NK-92 (cell line): ENCODE data around the gene RAMP3.
"Not testable (repeated sequence)": the region's sequence is repeated elsewhere in the genome, so short reads cannot be mapped to it uniquely, and the experiment has no call there.

Source experiments
- DNase-seq: peaks from one replicate; lab custom pipeline; 2025; ENCODE audit not compliant: unreplicated experiment; lab: John Stamatoyannopoulos, UW

Gene RAMP3

GRCh38 chr7:45131891-45132290 lies 25.7 kb upstream of the RAMP3 start:
- DNase-seq = no peak

DNA sequence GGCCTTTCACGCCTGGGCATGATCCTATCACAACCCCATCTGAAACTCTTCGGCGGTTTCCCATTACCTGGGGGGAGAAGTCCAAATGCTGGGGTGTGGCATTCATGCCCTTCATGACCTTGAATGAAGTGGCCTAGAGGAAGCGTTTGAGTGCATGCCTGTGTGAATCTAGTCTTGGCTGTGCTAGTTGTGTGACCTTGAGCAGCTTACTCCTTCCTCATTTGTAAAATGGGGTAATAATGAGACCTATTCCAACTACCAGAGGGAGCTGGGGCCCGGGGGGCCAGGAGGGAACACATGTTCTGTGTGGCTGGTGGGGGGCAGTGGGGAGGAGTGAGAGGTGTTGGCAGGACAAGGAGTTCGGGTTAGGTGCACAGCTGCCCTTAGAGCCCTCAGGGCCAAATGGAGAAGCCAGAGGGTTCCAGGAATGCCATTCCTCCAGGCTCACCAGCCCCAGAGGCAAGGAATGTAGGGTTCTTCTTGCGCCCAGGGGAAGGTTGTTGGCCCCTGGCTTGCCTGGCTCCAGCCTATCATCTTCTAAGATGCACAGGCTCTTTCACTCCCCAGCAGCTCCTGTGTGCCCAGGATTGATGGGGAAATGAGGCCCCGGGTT lies 24.8 kb upstream of the RAMP3 start:
- no peak for DNase-seq

GRCh38 chr7:45133352-45133751 lies 24.2 kb upstream of the RAMP3 start:
- no peak for DNase-seq

DNA sequence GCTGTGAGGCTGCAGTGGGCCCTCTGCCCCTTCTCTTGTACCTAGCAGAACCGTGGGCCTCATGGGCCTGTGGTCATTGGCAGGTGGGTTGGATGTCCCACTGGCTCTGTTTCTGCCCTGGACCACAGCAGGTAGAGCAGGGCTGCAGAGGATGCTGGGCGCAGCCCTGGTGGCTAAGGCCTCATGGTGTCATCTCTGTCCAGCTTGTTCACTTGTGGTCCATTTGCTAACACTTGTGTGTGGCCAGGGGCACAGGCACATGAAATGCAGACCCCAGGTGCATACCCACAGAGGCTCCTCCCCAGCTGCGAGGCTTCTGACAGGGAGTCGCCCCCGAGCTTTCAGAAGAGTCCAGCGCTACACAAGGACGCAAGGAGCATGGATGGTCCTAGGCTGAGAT lies 23.7 kb upstream of the RAMP3 start:
- no peak for DNase-seq

DNA sequence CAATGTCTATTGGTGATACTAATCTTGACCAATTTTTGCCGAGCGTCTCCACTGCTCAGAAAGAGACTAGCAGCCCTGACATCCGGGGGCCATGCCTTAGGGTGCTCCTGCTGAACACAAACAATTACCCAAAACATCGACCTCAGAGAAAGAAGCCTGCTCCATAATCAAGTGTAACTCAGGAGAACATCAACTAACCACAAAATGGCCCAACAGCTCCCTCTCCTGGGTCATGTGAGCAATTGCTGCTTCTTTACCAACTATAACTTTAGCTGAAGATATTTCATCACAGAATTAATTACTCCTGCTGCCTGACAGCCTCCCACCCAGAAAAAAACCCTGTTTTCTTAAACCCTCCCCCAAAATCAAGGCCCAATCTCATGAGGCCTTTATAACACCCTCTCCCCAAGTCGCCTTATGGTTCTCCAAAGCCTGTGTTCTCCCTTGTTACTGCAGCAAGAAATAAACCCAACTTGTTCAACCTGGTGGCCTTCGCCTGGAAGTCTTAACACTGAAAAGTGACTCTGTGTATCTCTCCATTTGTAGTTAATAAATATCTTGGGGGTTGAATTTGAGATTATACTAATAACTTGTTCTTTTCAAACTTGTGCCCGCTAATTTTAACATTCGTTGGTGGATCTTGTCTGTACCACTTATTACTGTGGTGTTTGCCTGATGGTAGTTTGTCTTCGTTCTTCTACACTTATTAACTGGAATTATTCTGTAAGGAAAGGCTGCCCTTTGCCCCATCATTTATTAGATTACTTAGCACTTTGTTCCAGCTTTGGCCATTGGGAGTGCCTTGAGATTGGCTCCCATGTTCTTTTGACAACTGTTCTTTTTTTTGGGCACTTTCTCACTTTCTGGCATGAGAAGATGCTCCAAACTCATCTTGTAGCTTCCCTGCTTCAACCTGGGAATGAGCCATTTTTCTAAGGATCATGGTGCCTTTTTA lies 21.2 kb upstream of the RAMP3 start:
- no peak for DNase-seq

GRCh38 chr7:45138433-45139267 lies 18.9 kb upstream of the RAMP3 start:
- no peak for DNase-seq

DNA sequence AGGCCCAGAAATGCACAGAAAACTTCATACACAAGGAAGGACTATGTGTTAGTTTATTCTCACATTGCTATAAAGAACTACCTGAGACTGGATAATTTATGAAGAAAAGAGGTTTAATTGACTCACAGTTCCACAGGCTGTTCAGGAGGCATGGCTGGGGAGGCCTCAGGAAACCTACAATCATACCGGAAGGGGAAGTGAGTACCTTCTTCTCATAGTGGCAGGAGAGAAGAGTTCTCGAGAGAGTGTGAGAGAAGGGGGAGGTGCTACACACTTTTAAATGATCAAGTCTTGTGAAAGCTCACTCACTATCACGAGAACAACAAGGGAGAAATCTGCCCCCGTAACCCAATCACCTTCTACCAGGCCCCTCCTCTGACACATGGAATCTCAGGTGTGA lies 16.8 kb upstream of the RAMP3 start:
- no peak for DNase-seq

- DNase-seq = no peak
Measured at GRCh38 chr7:45143616-45144015, 14.0 kb upstream of the RAMP3 start.

DNA sequence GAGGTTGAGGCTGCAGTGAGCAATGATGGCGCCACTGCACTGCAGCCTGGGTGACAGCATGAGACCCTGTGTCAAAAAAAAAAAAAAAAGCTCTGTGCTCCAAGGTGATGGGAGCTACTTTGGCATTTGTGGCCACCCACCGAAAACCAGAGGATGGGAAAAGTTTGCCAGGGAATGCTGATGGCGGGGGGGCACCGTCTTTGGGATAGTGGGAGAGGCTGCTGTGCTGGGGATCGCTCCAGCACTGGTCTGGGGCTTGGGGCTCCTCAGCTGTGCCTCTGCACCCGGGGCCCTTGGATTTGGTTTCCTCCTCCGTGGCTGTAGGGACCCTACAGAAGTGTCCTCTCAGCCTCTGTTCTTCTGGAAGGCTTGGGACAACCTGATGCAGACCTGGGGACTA lies 11.7 kb upstream of the RAMP3 start:
- no peak for DNase-seq

GRCh38 chr7:45146531-45147379 lies 10.8 kb upstream of the RAMP3 start:
- no peak for DNase-seq

GRCh38 chr7:45147858-45148652 lies 9.5 kb upstream of the RAMP3 start:
- no peak for DNase-seq

DNA sequence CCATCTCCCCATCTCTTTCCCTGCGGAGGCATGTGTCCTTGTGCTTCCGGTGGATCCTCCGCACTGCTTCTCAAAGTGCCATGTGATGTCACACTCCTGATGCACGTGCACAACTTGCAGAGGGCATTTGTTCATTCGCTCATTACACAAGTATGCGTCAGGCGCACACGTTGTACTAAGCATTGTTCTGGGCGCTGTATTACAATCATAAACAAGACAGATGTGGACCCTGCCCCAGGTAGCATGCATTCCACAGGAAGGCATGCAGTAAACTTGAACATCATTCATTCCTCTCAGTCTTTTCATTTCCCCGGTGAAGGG lies 9.0 kb upstream of the RAMP3 start:
- DNase-seq = no peak

GRCh38 chr7:45149606-45150005 lies 8.0 kb upstream of the RAMP3 start:
- DNase-seq = no peak

DNA sequence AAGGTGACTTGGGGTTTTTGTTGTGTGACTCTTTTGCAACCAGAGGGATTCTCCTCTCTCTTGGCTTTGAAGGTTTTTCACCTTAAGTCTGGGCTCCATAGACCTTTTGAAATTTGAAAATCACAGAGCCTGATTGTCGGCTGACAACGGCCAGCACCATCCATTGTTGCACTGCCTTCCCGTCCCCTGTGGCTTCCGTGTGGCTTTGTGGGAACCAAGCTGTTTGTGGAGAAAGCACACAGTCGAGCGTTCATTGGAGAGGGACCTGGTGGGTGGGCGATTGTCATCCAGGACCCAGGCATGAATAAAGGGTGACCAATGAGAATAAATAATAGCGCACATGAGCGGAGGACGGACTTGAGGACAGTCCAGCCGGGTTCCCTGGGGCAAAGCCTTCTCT lies 7.4 kb upstream of the RAMP3 start:
- no peak for DNase-seq

DNA sequence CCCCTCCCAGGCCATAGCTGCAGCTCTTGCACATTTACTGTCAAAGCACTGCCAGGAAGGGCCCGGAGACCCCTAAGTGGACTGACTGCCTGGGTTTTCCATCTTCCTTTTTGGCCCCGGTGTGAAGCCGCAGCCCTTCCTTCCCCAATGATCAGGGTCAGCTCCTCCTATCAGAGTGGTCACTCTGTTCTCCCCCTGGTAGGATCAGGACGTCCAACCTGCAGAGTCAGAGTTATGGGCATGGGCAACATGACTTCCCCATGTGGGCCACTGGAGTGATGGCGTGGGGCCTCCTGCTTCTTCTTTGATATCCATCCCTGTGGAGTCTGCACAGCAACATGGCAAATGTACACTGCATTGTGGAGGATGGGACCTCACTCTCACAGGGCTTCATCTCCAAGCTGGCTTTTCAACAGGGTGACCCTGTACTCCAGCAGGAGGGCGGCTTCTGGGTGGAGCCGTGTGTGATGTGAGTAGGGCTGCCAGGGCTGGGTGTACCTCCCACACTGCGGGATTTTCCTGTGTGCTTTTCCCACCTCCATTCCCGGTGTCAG lies 6.4 kb upstream of the RAMP3 start:
- DNase-seq = no peak

DNA sequence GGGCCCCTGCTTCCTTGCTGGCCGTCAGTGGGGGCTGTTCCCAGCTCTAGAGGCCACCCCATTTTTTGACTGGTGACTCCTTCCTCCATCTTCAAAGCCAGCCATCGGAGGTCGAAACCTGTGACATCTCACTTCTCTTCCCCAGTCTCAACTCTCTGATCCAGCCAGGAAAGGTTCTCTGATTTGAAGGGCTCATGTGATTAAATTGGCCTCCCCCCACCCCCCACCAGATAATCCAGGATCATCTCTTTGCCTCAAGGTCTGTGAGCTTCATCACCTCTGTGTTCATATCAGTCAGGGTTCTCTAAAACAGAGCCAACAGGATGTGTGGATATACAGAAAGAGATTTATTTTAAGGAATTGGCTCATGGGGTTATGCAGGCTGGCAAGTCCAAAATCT lies 5.6 kb upstream of the RAMP3 start:
- no peak for DNase-seq

DNA sequence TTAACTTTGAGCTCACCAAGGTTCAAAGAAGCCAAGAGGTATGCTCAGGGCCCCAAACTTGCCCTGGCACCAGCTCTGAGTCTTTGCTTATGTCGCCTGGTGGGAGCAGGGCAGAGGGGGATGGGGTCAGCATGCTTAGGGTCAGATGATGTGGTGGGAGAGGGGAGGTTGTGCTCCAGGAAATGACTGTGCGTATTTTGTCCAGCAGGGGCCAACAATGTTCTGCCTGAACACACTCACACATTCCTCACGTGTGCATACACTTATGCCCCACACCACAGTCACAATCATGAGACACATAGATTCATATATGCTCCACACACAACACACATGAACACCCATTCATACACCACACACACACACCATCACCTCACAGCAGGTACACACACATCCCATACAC lies 4.4 kb upstream of the RAMP3 start:
- DNase-seq = no peak

GRCh38 chr7:45153861-45154260 lies 3.7 kb upstream of the RAMP3 start:
- not testable (repeated sequence) for DNase-seq

DNA sequence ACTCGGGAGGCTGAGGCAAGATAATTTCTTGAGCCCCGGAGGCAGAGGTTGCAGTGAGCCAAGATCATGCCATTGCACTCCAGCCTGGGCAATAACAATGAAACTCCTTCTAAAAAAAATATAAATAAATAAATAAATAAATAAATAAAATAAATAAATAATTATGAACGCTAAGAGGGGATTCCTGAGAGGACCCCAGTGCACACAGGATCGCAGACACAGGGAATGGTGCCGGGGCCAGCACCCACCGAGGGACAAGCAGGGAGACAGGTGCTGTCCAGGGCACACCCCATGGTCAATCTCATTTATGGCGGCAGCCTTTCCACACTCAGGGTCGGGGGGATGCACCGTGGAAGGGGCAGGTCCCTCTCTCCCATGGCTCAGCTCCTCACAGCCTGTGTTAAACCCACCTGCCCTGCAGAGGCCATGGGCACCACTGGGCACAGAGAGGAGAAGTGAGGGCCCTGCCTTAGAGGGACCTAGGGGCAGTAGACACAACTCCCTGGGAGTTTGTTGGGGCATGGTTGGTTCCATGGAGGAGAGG lies 2.2 kb upstream of the RAMP3 start:
- no peak for DNase-seq

DNA sequence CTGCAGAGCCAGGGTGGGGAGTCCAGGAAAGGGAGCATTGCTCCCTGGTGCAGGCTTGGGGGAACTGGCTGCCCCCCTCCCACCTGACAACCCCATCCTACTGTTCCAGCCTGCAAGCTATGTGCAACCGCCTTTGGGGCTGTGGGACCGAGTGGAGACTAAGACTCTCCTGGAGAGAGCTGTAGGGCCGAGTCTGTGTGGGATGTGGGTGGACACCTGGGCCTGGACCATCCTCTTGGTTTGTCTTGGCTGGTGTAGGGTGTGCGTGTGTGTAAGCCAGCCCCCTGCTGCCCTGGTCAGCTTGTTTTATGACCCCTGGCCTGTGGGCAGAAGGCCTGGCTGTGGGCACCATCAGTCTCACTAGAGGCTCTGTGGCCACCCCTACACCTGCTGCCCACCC lies 1.6 kb upstream of the RAMP3 start:
- no peak for DNase-seq
